ENCODE measurements around the gene GTF2IRD2.
"Not testable (repeated sequence)": the region's sequence is repeated elsewhere in the genome, so short reads cannot be mapped to it uniquely, and the experiment has no call there.

DNA sequence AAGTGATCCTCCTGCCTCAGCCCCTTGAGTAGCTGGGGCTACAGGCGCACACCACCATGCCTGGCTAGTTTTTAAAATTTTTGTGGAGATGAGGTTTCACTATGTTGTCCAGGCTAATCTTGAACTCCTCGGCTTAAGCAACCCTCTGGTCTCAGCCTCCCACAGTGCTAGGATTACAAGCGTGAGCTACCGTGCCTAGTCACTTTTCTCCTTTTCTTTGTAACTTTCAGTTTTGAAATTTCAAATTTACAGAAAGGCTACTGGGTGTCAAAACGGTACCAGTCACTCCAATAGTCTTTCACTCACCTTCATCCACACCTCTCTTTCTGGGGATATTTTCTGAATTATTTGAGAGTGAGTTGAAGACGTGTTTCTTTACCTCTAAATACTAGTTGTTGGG is 76.3 kb downstream of the GTF2IRD2 start:
- TF ChIP-seq, protein P1, sequence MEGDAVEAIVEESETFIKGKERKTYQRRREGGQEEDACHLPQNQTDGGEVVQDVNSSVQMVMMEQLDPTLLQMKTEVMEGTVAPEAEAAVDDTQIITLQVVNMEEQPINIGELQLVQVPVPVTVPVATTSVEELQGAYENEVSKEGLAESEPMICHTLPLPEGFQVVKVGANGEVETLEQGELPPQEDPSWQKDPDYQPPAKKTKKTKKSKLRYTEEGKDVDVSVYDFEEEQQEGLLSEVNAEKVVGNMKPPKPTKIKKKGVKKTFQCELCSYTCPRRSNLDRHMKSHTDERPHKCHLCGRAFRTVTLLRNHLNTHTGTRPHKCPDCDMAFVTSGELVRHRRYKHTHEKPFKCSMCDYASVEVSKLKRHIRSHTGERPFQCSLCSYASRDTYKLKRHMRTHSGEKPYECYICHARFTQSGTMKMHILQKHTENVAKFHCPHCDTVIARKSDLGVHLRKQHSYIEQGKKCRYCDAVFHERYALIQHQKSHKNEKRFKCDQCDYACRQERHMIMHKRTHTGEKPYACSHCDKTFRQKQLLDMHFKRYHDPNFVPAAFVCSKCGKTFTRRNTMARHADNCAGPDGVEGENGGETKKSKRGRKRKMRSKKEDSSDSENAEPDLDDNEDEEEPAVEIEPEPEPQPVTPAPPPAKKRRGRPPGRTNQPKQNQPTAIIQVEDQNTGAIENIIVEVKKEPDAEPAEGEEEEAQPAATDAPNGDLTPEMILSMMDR (IDR thresholded peaks at IDR 0.05 in 4 of 5, conservative IDR thresholded peaks at IDR 0.05 in 1 of 5), result not testable (repeated sequence)
- not testable (repeated sequence) for TF ChIP-seq POLR2A (IDR thresholded peaks at IDR 0.05)

Measured in gastrocnemius medialis (tissue), 4 donors.